Fibroblast of skin of left quadriceps (primary cell): Measurements from ENCODE around the gene CHD8.
A peak's percentile ranks its signal among the peaks of the same experiment; 100 is the strongest.

ENCODE experiments used
- DNase-seq, 2 experiments: peaks; one replicate each; pipeline ENCODE4 v3.0.0-alpha.2; 2013; ENCODE audit warnings: low read depth in 2 of 2

The CHD8 gene

GRCh38 chr14:21369949-21370679 is 85.8 kb downstream of the CHD8 start:
- DNase-seq: no peak

- no peak for DNase-seq
Observed at GRCh38 chr14:21367582-21368144, 88.3 kb downstream of the CHD8 start.

GRCh38 chr14:21356511-21356910 is 99.4 kb downstream of the CHD8 start:
- no peak for DNase-seq

DNA sequence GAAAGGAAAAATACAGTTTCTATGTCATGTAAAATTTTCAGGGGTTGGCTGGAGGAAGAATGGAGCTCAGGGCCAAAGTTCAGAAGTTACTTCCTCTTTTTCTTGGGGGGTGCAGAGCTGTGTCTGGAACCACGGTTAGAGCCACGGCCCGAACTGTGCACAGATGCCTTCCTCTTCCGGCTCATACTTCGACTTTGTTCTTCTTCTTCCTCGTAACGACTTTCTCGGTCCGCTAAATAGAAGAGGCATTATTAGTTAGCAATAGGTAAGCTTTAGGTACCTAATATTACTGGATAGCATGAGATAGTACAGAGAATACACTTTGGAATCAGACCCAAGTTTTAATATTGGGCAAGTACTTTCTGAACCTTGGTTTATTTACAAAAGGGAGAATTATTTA is 103.3 kb downstream of the CHD8 start:
- DNase-seq: no peak

DNA sequence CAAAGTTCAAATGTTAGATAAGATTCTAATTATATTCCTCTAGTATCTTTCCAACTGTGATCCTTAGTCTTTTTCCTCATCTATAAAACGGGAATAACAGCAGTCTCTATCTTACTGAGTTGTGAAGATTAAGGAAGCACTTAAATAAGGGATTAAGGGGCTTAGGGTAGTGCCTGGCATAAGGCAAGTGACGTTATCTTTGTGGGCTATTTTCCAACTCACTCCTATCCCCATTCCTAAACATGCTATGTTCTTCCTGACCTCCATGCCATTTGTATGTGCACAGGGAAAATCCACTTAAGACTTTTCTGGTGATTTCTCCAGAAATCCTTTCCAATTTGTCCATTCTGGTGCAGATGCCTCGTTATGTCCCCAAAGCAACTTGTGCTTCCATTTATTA is 105.4 kb downstream of the CHD8 start:
- no peak for DNase-seq

DNA sequence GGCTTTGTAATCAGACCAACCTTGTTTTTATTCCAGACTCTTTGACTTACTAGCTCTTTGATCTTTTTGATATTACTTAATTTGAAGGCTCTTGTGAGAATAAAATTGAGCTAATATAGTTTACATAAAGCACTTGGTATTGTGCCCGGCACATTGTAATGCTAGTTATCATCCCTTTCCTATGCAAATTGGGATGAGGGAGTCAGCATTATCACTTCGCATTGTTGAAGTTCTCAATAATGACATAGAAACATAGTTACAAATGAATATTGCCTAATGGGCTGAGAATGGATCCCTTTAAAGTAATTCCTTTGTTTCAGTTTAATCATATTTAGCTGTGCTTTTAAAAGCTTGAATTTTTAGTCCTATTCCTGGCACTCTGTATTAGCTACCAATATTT is 108.7 kb downstream of the CHD8 start:
- no peak for DNase-seq

- peak in 1 of 2 experiments; percentile 3 for DNase-seq
Observed at GRCh38 chr14:21346532-21347135, 109.3 kb downstream of the CHD8 start.

DNA sequence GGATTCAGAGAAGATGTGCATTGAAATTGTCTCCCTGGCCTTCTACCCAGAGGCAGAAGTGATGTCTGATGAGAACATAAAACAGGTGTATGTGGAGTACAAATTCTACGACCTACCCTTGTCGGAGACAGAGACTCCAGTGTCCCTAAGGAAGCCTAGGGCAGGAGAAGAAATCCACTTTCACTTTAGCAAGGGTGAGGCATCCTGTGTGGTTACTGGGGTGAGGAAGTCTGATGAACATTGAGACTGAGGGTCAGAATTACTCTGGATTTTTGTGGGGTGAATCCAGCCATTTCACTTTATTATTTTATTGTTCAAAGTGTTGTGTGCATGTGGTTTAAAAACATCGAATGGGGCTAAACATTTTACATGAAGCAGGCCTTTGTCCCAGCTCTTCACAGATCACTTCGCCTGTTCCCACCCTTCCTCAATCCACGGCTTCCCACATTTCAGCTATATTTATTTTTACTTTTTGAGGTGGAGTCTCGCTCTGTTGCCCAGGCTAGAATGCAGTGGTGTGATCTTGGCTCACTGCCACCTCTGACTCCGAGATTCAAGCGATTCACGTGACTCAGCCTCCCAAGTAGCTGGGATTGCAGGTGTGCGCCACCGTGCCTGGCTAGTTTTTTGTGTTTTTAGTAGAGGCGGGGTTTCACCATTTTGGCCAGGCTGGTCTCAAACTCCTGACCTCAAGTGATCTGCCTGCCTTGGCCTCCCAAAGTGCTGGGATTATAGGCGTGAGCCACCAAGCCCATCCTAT is 112.7 kb downstream of the CHD8 start:
- no peak for DNase-seq
